Activated T-helper 17 cell treated with anti-CD3 and anti-CD28 coated beads, Interleukin-2, amount 50 U/mL, for 72 hours (primary cell): ENCODE data around the gene FAM25A. TPM values are rescaled to one million over a fixed set of nuclear protein-coding genes. Genes with fewer than 3 reads are reported as not detected.

ENCODE experiments used
- ATAC-seq: fragments of 150-1000 bp; cut with Tn5 transposase; replicated peaks from 2 replicates; pipeline ENCODE4 v1.10.0; 2021; ENCODE audit warnings: mild to moderate bottlenecking, moderate library complexity
- H3K27ac Mint-ChIP-seq: one replicate; pipeline ENCODE4 v1.8.0; 2022; ENCODE audit warnings: mixed read lengths
- H3K27me3 Mint-ChIP-seq: one replicate; pipeline ENCODE4 v1.8.0; 2022; ENCODE audit warnings: mixed read lengths
- H3K36me3 Mint-ChIP-seq: one replicate; pipeline ENCODE4 v1.8.0; 2022; ENCODE audit warnings: low read depth, mild to moderate bottlenecking, mixed read lengths
- H3K4me1 Mint-ChIP-seq: one replicate; pipeline ENCODE4 v1.8.0; 2022; ENCODE audit warnings: mixed read lengths
- H3K4me3 Mint-ChIP-seq: one replicate; pipeline ENCODE4 v1.8.0; 2022; ENCODE audit warnings: mild to moderate bottlenecking, mixed read lengths
- H3K9me3 Mint-ChIP-seq: one replicate; pipeline ENCODE4 v1.8.0; 2022; ENCODE audit warnings: mixed read lengths
- total RNA-seq, 2 donors: library from RNA; stranded (reverse); gene quantifications; one replicate each; pipeline ENCODE4 v1.2.3, GENCODE V29; 2022

FAM25A gene
- total RNA-seq, 2 donors from 2014 or later = not detected

GRCh38 chr10:87066178-87066577 is 46.1 kb downstream of the FAM25A start:
- no peak for ATAC-seq
- no peak overlapping the region for H3K4me3 Mint-ChIP-seq
- H3K27ac Mint-ChIP-seq = peak overlapping the region; percentile 60
- H3K27me3 Mint-ChIP-seq = no peaks in the 10 kb centered on the region
- no peaks in the 10 kb centered on the region for H3K9me3 Mint-ChIP-seq
- no peaks in the 10 kb centered on the region for H3K36me3 Mint-ChIP-seq
- peaks cover 3% of the 10 kb centered on the region for H3K4me1 Mint-ChIP-seq

GRCh38 chr10:87066865-87067264 is 46.8 kb downstream of the FAM25A start:
- peaks cover 9% of the 10 kb centered on the region for H3K4me1 Mint-ChIP-seq
- H3K27ac Mint-ChIP-seq = peak overlapping the region; percentile 60
- no peaks in the 10 kb centered on the region for H3K36me3 Mint-ChIP-seq
- H3K27me3 Mint-ChIP-seq = no peaks in the 10 kb centered on the region
- H3K9me3 Mint-ChIP-seq = no peaks in the 10 kb centered on the region
- H3K4me3 Mint-ChIP-seq = no peak overlapping the region
- no peak for ATAC-seq

GRCh38 chr10:87068281-87068680 is 48.2 kb downstream of the FAM25A start:
- Mint-ChIP-seq H3K4me1 (peaks cover 10% of the 10 kb centered on the region), H3K27ac (no peak overlapping the region), H3K27me3 (no peaks in the 10 kb centered on the region), H3K4me3 (no peak overlapping the region), H3K9me3 (no peaks in the 10 kb centered on the region), H3K36me3 (no peaks in the 10 kb centered on the region)
- ATAC-seq = no peak

- Mint-ChIP-seq H3K9me3 (no peaks in the 10 kb centered on the region), H3K4me1 (peaks cover 10% of the 10 kb centered on the region), H3K27ac (no peak overlapping the region), H3K4me3 (no peak overlapping the region), H3K27me3 (no peaks in the 10 kb centered on the region), H3K36me3 (peaks cover 27% of the 10 kb centered on the region)
- no peak for ATAC-seq
Observed at GRCh38 chr10:87072449-87072848, 52.4 kb downstream of the FAM25A start.

Other genes with a start within 250 kb of the FAM25A start
- under 1 TPM in 1 of 2 donors, not detected in 1; 0.98 TPM for gene MMRN2, start 62.7 kb upstream of the FAM25A start, total RNA-seq
- not detected for gene SNCG, start 61.7 kb upstream of the FAM25A start, total RNA-seq
- gene ADIRF, start 51.8 kb upstream of the FAM25A start, total RNA-seq = not detected
- gene GLUD1, start 74.5 kb downstream of the FAM25A start, total RNA-seq = 100 to 1,000 TPM; 134 to 176 TPM
- gene SHLD2, start 74.9 kb downstream of the FAM25A start, total RNA-seq = 10 to 100 TPM; 27.6 to 41.5 TPM
- gene NUTM2A, start 205.2 kb downstream of the FAM25A start, total RNA-seq = under 1 TPM; 0.34 to 0.50 TPM